ACHN (cell line): ENCODE measurements around the gene TMEM132C.

Experiments
- DNase-seq: peaks from one replicate; pipeline ENCODE4 v3.0.0-alpha.2; 2015
- in situ Hi-C: cut with HindIII; loops from 2 replicates; pipeline ENCODE4 v1.10.0; 2017; ENCODE audit warnings: low sequenced_read_pairs, low pct_ligation_motif_present, low pct_unique_long_range_greater_than_20kb

Gene TMEM132C

GRCh38 chr12:128513831-128514230 is 246.9 kb downstream of the TMEM132C start:
- DNase-seq: no peak
- in situ Hi-C loops: no loop called here

DNA sequence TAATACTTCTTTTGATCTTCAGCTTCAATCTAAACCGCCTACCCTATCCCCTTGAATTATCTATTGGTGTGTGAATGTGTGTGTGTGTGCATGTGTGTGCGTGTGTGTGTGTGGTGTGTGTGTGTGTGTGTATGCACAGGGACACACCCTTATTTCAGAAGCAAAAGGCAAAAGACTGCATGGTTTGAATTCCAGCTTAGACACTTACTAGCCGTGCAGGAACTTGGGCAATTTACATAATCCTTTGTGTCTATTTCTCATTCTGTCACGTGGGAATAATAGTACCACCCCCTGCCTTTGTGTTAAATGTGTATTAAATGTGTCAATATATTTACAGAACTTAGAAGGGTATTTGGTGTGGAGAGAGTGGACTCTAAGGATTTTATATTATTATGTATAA is 251.7 kb downstream of the TMEM132C start:
- in situ Hi-C loops: no loop called here
- DNase-seq: no peak

GRCh38 chr12:128519426-128519825 is 252.5 kb downstream of the TMEM132C start:
- no peak for DNase-seq
- in situ Hi-C loops: no loop called here

DNA sequence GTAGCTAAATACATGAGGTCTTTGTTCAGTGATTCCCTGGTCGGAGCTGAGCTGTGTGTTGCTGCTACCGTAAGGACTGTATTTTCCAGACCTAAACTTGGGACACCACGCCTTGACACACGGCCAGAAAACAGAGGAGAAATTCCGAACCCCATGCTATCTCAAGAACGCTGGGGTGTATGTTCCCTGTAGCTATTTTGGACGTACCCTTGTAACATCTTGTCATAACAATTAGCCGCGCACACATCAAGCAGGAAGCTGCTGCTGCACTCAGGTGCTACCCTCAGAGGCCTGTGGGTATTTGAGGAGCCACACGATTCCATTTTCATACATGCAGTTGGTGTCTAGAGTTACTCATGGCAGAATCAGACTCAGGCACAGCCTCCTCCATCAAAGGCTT is 255.0 kb downstream of the TMEM132C start:
- in situ Hi-C loops: no loop called here
- DNase-seq: no peak

- no peak for DNase-seq
- in situ Hi-C loops: no loop called here
Observed at GRCh38 chr12:128524439-128524838, 257.5 kb downstream of the TMEM132C start.

- in situ Hi-C loops: no loop called here
- DNase-seq: peak; percentile 27
Observed at GRCh38 chr12:128531170-128531569, 264.2 kb downstream of the TMEM132C start.

- in situ Hi-C loops: no loop called here
- no peak for DNase-seq
Observed at GRCh38 chr12:128534906-128535305, 267.9 kb downstream of the TMEM132C start.

DNA sequence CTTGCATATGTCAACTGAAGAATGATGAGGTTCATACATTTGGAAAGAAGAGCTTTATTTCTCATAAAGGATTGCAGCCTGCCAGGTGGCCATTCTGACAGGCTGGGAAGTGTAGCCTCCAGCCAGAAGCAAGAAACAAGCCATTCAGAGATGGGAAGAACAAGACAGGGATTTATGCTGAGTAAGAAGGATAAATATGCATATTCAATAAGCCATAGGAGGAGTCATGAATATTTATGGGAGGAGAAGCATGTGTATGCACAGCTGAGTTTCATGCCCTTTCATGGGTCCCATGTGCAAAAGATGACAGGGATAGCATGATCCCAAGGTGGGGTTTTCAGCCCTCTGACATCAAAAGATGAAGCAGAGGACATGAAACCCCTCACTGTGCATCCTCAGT is 269.8 kb downstream of the TMEM132C start:
- no peak for DNase-seq
- in situ Hi-C loops: no loop called here

- in situ Hi-C loops: no loop called here
- no peak for DNase-seq
Observed at GRCh38 chr12:128537668-128538067, 270.7 kb downstream of the TMEM132C start.

DNA sequence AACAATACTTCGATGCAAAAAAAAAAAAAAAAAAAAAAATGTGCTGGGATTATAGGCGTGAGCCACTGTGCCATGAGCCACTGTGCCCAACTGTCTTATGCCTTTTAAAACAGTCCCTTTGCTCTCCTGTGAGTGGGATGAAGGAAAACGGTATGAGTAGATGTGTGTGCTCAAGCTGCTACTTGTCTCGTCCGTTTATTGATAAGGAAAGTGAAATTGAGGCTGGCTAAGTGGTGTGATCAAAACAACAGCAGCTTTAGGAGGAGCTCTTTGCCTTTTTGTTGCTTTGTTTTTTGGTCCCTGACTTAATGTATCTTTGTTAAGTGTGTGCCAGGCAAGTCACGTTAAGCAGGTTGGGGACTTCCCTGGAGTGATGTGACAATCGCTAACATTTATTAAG is 275.9 kb downstream of the TMEM132C start:
- in situ Hi-C loops: no loop called here
- no peak for DNase-seq

GRCh38 chr12:128543460-128543859 is 276.5 kb downstream of the TMEM132C start:
- no peak for DNase-seq

GRCh38 chr12:128543971-128544370 is 277.0 kb downstream of the TMEM132C start:
- DNase-seq: no peak
- in situ Hi-C loops: no loop called here

More at GRCh38 chr12:128543460-128543859, 276.5 kb downstream of the TMEM132C start:
- in situ Hi-C loops: no loop called here

GRCh38 chr12:128548949-128549348 is 282.0 kb downstream of the TMEM132C start:
- in situ Hi-C loops: no loop called here
- no peak for DNase-seq

DNA sequence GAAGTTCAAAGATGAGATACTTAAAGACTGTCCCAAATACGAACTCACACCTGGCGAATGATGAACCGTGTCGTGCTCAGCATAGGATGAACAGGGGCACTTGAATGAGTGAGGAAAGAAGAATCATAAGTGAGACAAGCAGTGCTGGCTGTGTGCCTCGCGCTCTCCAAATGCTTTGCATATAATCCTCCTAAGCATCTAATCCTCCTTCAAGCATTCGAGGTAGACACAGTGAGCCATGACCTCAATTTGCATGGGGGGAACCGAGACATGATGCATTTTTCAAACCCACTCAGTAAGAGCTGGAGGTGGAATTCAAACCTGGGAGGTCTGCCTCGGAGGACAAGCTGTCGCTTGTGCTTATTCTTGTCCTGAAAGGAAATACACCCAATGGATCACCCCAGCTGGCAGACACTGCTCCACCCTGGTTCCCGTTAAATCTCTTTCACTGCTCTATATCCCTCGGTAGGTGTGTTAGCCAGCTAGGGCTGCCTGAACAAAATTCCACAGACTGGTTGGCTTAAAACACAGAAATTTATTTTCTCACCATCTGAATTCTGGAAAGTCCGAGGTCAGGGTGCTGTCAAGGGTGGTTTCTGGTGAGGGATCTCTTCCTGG is 282.7 kb downstream of the TMEM132C start:
- DNase-seq: no peak
- in situ Hi-C loops: no loop called here

- in situ Hi-C loops: no loop called here
- DNase-seq: no peak
Observed at GRCh38 chr12:128551266-128551665, 284.3 kb downstream of the TMEM132C start.

DNA sequence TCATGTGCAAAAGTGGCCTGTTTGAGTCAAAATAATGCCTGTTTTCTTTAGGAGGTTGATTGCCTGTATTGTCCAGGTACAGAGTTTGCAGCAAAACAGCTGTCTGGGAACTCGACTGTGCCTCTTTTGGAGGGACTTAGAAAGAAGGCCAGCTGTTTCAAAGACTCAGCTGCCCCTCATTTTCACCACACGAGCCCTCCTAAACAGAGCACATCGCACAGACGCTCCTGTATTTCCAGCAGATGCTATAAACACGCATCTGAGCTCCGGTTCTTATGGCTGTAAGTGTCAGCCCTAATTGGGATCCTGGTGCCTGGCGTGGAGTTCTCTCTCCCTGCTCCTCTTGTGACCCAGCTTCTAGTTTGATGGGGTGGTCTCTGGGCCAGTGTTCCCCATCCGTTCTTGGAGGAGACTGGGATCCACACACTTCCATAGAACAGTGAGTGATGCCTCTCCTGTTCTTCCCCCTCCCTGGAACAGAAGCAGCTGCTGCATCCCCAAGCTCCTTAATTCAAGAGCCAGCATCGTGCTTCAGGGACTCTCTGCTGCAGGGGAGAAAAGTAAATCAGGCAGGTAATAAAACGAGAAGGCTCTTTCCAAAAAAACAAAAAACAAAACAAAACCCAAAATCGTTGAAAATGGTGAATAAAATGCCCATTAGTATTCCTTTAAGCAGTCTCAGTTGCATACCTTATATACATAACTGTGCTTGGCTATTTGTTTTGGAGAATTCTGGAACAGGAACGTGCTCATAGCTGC is 287.8 kb downstream of the TMEM132C start:
- no peak for DNase-seq
- in situ Hi-C loops: no loop called here

- no peak for DNase-seq
- in situ Hi-C loops: no loop called here
Observed at GRCh38 chr12:128557231-128557630, 290.3 kb downstream of the TMEM132C start.

GRCh38 chr12:128564956-128565355 is 298.0 kb downstream of the TMEM132C start:
- no peak for DNase-seq
- in situ Hi-C loops: no loop called here

DNA sequence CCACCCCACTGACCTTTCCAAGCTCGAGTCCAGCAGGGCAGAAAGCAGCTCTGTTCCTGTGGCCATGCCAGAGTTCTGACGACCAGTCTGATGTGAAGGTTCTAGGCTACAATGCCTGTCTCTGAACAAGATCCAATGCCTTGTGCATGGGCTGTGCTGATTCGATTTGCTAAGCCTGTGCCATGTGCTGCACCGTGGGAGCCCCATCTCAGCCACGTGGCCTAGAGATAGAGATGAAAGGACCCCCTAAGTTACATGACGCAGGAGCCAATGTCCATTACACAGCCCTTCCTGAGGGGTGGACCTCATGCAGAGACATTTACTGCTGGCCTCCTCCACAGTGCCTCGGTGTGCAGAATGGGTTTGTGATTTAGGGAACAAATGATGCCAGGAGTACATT is 300.8 kb downstream of the TMEM132C start:
- DNase-seq: no peak
- in situ Hi-C loops: no loop called here
